ENCODE results near the gene AHI1. TPM values are rescaled to one million over a fixed set of nuclear protein-coding genes. Genes with fewer than 3 reads are reported as not detected.

AHI1 gene
- total and polyA plus RNA-seq, 10 of the 15 experiments (the other 5 are each of a cell fraction or from before 2014, with no cell fraction given): 3.2 to 9.5 (median 4.6) TPM

GRCh38 chr6:135250751-135251497 is 246.6 kb downstream of the AHI1 start (continued):
- TF ChIP-seq, protein P1, sequence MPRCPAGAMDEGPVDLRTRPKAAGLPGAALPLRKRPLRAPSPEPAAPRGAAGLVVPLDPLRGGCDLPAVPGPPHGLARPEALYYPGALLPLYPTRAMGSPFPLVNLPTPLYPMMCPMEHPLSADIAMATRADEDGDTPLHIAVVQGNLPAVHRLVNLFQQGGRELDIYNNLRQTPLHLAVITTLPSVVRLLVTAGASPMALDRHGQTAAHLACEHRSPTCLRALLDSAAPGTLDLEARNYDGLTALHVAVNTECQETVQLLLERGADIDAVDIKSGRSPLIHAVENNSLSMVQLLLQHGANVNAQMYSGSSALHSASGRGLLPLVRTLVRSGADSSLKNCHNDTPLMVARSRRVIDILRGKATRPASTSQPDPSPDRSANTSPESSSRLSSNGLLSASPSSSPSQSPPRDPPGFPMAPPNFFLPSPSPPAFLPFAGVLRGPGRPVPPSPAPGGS (IDR thresholded peaks at IDR 0.05; ENCODE audit: borderline replicate concordance, insufficient read depth, low read depth, low read length, poor library complexity, severe bottlenecking): no peak
- no peak for TF ChIP-seq MEF2B (IDR thresholded peaks at IDR 0.05; ENCODE audit: partially characterized antibody, poor library complexity, severe bottlenecking)
- TF ChIP-seq, protein P2, sequence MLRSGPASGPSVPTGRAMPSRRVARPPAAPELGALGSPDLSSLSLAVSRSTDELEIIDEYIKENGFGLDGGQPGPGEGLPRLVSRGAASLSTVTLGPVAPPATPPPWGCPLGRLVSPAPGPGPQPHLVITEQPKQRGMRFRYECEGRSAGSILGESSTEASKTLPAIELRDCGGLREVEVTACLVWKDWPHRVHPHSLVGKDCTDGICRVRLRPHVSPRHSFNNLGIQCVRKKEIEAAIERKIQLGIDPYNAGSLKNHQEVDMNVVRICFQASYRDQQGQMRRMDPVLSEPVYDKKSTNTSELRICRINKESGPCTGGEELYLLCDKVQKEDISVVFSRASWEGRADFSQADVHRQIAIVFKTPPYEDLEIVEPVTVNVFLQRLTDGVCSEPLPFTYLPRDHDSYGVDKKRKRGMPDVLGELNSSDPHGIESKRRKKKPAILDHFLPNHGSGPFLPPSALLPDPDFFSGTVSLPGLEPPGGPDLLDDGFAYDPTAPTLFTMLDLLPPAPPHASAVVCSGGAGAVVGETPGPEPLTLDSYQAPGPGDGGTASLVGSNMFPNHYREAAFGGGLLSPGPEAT (IDR thresholded peaks at IDR 0.05; ENCODE audit: low read depth): no peak

DNA sequence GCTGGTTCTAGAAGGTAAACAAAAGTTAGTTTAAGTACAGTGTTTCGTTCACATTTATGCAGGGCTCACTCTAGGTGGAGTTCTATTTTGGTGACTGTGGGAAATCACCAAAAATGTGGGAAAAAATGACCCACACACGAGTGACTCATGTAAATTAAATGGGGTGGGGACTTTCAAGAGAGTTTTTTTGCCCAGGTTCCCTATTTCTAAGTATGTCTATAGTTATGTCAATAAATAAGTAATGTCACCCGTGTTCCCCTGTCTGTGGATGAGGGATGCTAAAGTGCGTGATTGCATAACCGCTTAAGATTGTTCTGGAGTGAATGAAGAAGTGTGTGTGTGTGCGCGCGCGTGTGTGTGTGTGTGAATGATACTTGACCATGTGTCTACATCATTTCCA is 247.3 kb downstream of the AHI1 start:
- Histone ChIP-seq H4K20me1 (ENCODE audit: control insufficient read depth, insufficient read depth) (no peaks in the 10 kb centered on the region), H3K9me3 (replicated peaks; ENCODE audit: control insufficient read depth, insufficient read depth, low read length) (no peaks in the 10 kb centered on the region), H3K9ac (ENCODE audit: control insufficient read depth, insufficient read depth, low read length) (no peak overlapping the region), H3K4me1 (ENCODE audit: control insufficient read depth, insufficient read depth, low read length) (no peaks in the 10 kb centered on the region; the same call in 1 of the 2 replicates), H3K79me2 (ENCODE audit: control insufficient read depth, insufficient read depth, low read length) (no peaks in the 10 kb centered on the region), H3K27me3 (replicated peaks in 1 of 2; ENCODE audit: control insufficient read depth in 2 of 2, insufficient read depth in 2 of 2, low read length in 1 of 2) (no peaks in the 10 kb centered on the region), H3K4me2 (ENCODE audit: control insufficient read depth, insufficient read depth) (peak overlapping the region; percentile 7; the same call in 1 of the 2 replicates), H3K27ac (ENCODE audit: control insufficient read depth, insufficient read depth) (no peak overlapping the region), H2AFZ (ENCODE audit: control insufficient read depth, low read depth, low read length) (no peak overlapping the region; the same call in 1 of the 2 replicates), H3K36me3 (ENCODE audit: control insufficient read depth in 2 of 2, insufficient read depth in 2 of 2, low read length in 1 of 2) (no peaks in the 10 kb centered on the region), H3K4me3 (no peak overlapping the region)
- ChIA-PET CTCF (interaction anchor here (1.4 kb wide), 1 partner anchor 15 kb away, joined by 4 read pairs; no protein-coding TSS in a partner anchor), SMC1A (ENCODE audit: uncharacterized antibody, unreplicated experiment) (interaction anchor here (0.7 to 1.8 kb wide), 4 partner anchors 18 to 145 kb away, joined by 3 to 5 read pairs (median 4); no protein-coding TSS in a partner anchor), RAD21 (ENCODE audit: unreplicated experiment) (no interaction called here), POLR2A (no interaction called here)
- no peak for TF ChIP-seq ZNF217 (IDR thresholded peaks at IDR 0.05)
- TF ChIP-seq SMC3 (IDR thresholded peaks at IDR 0.05; ENCODE audit: borderline replicate concordance, low read length): no peak
- TF ChIP-seq ZZZ3 (IDR thresholded peaks at IDR 0.05; ENCODE audit: control insufficient read depth, insufficient read length, low read depth): no peak
- TF ChIP-seq ETV6 (conservative IDR thresholded peaks at IDR 0.05 in 1 of 2, IDR thresholded peaks at IDR 0.05 in 1 of 2; ENCODE audit: borderline replicate concordance in 1 of 2, low read depth in 1 of 2): no peak
- TF ChIP-seq PAX8 (IDR thresholded peaks at IDR 0.05): no peak
- no peak for TF ChIP-seq MTA3 (IDR thresholded peaks at IDR 0.05; ENCODE audit: borderline replicate concordance, low read length)
- TF ChIP-seq STAT3 (IDR thresholded peaks at IDR 0.05; ENCODE audit: low read depth, low read length): no peak
- TF ChIP-seq MYB (IDR thresholded peaks at IDR 0.05; ENCODE audit: borderline replicate concordance, low read depth, low read length): no peak
- TF ChIP-seq ZNF274 (IDR thresholded peaks at IDR 0.05; ENCODE audit: insufficient read depth, insufficient read length): no peak
- no peak for TF ChIP-seq HDGF (IDR thresholded peaks at IDR 0.05)
- TF ChIP-seq CBX3 (IDR thresholded peaks at IDR 0.05; ENCODE audit: borderline replicate concordance, low read depth): no peak
- no peak for TF ChIP-seq YY1 (IDR thresholded peaks at IDR 0.05; ENCODE audit: low read depth, low read length)
- ATAC-seq (peak; percentile 32), FAIRE-seq (no peak), DNase-seq (ENCODE audit: low read depth, low spot score) (no peak)
- BruUV-seq (replicated peaks): no TSS peak
- in situ Hi-C loops (cut with MboI): no loop called here
- intact Hi-C loops (cut with micrococcal nuclease; ENCODE audit: unreplicated experiment): no loop called here
- 67% methylated on average over 9 of the region's 9 CpGs for WGBS (ENCODE audit: insufficient coverage, insufficient replicate concordance, low lambda C conversion rate, missing lambda C conversion rate)

All from GM12878 (cell line).